ENCODE data around the gene RAP1GAP. TPM values are rescaled to one million over a fixed set of nuclear protein-coding genes. Genes with fewer than 3 reads are reported as not detected.

The RAP1GAP gene
- total and polyA plus RNA-seq, 2 of the 13 experiments (the other 11 are each of a cell fraction or from before 2014, with no cell fraction given): 11.9 to 37.5 TPM

DNA sequence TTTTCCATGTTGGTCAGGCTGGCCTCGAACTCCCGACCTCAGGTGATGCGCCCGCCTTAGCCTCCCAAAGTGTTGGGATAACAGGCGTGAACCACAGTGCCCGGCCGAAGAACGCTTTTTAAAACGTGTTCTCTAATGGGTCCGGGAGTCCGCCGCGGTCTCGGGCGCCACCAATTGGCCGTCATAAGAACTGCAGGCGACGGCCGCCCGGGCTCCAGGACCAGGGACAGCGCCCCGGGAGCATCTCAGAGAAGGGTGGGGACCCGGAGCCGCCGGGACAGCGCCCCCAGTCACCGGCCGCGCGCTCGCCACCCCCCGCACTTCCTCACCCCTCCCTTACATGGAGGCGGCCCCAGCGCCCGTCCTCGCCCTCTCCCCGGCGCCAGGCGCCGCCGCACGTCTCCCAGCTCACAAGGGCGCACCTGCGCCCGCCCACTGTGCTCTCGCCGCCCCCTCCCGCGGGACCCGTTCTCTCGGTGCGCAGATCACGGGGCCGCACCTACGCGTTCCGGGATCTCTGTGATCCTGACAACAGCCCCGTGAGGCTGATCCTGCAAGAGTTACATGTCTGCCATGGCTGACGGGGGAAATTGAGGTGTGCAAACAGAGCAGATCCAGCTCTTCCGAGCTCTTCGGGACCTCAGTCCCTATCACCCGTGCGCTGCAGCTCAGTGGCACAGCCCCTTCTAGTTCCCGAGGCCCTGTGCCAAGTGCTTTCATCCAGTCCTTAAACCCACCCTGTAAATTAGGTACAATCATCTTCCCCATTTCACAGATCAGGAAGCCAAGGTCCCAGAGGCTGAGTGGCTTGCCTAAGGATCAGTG is 9.8 kb downstream of the RAP1GAP start (continued):
- TF ChIP-seq GMEB1 (CRISPR knock-in tag; IDR thresholded peaks at IDR 0.05; ENCODE audit: borderline replicate concordance) (no peak; the same call in 1 of the 2 replicates), GTF3A (CRISPR knock-in tag; conservative IDR thresholded peaks at IDR 0.05) (0 out of 2 replicates have a peak, but pooled peaks have one; percentile 32), ZNF446 (CRISPR knock-in tag; IDR thresholded peaks at IDR 0.05) (peak; percentile 98; the same call in 1 of the 2 replicates), MYPOP (CRISPR knock-in tag; IDR thresholded peaks at IDR 0.05) (no peak; the same call in 1 of the 2 replicates), ZNF761 (CRISPR knock-in tag; conservative IDR thresholded peaks at IDR 0.05) (peak; percentile 90), GTF2F1 (IDR thresholded peaks at IDR 0.05; ENCODE audit: low read length) (no peak), CREB1 (IDR thresholded peaks at IDR 0.05) (no peak), CREB1 (CRISPR knock-in tag; IDR thresholded peaks at IDR 0.05) (peak; percentile 47; the same call in 1 of the 2 replicates), EHMT2 (IDR thresholded peaks at IDR 0.05; ENCODE audit: borderline replicate concordance, low read depth, low read length) (peak; percentile 92), WIZ (CRISPR knock-in tag; IDR thresholded peaks at IDR 0.05) (peak; percentile 99), SKI (IDR thresholded peaks at IDR 0.05; ENCODE audit: partially characterized antibody) (peak; percentile 52), SRSF9 (IDR thresholded peaks at IDR 0.05; ENCODE audit: borderline replicate concordance, insufficient read depth, low read depth, low read length, poor library complexity, severe bottlenecking) (no peak), SAFB2 (CRISPR knock-in tag; IDR thresholded peaks at IDR 0.05; ENCODE audit: borderline replicate concordance, low read depth) (peak; percentile 88), ZNF383 (CRISPR knock-in tag; IDR thresholded peaks at IDR 0.05; ENCODE audit: borderline replicate concordance) (no peak), KLF13 (CRISPR knock-in tag; IDR thresholded peaks at IDR 0.05) (peak; percentile 95), ZNF260 (CRISPR knock-in tag; IDR thresholded peaks at IDR 0.05; ENCODE audit: borderline replicate concordance, low read depth) (no peak)
- TF ChIP-seq, protein P1, sequence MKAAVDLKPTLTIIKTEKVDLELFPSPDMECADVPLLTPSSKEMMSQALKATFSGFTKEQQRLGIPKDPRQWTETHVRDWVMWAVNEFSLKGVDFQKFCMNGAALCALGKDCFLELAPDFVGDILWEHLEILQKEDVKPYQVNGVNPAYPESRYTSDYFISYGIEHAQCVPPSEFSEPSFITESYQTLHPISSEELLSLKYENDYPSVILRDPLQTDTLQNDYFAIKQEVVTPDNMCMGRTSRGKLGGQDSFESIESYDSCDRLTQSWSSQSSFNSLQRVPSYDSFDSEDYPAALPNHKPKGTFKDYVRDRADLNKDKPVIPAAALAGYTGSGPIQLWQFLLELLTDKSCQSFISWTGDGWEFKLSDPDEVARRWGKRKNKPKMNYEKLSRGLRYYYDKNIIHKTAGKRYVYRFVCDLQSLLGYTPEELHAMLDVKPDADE (CRISPR knock-in tag; IDR thresholded peaks at IDR 0.05): peak; percentile 91; the same call in 1 of the 2 replicates
- TF ChIP-seq, protein P2, sequence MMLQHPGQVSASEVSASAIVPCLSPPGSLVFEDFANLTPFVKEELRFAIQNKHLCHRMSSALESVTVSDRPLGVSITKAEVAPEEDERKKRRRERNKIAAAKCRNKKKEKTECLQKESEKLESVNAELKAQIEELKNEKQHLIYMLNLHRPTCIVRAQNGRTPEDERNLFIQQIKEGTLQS (CRISPR knock-in tag; IDR thresholded peaks at IDR 0.05): peak; percentile 82
- TF ChIP-seq, protein P3, sequence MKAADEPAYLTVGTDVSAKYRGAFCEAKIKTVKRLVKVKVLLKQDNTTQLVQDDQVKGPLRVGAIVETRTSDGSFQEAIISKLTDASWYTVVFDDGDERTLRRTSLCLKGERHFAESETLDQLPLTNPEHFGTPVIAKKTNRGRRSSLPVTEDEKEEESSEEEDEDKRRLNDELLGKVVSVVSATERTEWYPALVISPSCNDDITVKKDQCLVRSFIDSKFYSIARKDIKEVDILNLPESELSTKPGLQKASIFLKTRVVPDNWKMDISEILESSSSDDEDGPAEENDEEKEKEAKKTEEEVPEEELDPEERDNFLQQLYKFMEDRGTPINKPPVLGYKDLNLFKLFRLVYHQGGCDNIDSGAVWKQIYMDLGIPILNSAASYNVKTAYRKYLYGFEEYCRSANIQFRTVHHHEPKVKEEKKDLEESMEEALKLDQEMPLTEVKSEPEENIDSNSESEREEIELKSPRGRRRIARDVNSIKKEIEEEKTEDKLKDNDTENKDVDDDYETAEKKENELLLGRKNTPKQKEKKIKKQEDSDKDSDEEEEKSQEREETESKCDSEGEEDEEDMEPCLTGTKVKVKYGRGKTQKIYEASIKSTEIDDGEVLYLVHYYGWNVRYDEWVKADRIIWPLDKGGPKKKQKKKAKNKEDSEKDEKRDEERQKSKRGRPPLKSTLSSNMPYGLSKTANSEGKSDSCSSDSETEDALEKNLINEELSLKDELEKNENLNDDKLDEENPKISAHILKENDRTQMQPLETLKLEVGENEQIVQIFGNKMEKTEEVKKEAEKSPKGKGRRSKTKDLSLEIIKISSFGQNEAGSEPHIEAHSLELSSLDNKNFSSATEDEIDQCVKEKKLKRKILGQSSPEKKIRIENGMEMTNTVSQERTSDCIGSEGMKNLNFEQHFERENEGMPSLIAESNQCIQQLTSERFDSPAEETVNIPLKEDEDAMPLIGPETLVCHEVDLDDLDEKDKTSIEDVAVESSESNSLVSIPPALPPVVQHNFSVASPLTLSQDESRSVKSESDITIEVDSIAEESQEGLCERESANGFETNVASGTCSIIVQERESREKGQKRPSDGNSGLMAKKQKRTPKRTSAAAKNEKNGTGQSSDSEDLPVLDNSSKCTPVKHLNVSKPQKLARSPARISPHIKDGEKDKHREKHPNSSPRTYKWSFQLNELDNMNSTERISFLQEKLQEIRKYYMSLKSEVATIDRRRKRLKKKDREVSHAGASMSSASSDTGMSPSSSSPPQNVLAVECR (CRISPR knock-in tag; IDR thresholded peaks at IDR 0.05; ENCODE audit: borderline replicate concordance): peak; percentile 92

Data from HepG2 (cell line).